Measurements from ENCODE around the gene IRF3. TPM values are rescaled to one million over a fixed set of nuclear protein-coding genes. Genes with fewer than 3 reads are reported as not detected.
A peak's percentile ranks its signal among the peaks of the same experiment; 100 is the strongest.

The IRF3 gene
- total RNA-seq, 1 donor from 2014 or later: 40.1 TPM

- H3K36me3 Mint-ChIP-seq (ENCODE audit: unreplicated experiment): no peaks in the 10 kb centered on the region
- no peak overlapping the region for H3K4me3 Mint-ChIP-seq (ENCODE audit: unreplicated experiment)
- peaks cover 3% of the 10 kb centered on the region for H3K27me3 Mint-ChIP-seq (ENCODE audit: unreplicated experiment)
- peaks cover 10% of the 10 kb centered on the region for H3K9me3 Mint-ChIP-seq (ENCODE audit: unreplicated experiment)
- no peak for TF ChIP-seq CTCF (IDR thresholded peaks at IDR 0.05; ENCODE audit: partially characterized antibody, unreplicated experiment)
- peak overlapping the region; percentile 16 for H3K27ac Mint-ChIP-seq (ENCODE audit: unreplicated experiment)
- DNase-seq: no peak
- no peaks in the 10 kb centered on the region for H3K4me1 Mint-ChIP-seq (ENCODE audit: low read depth, unreplicated experiment)
Measured at GRCh38 chr19:49669516-49669915, 3.9 kb upstream of the IRF3 start.

- Mint-ChIP-seq H3K4me1 (ENCODE audit: low read depth, unreplicated experiment) (peaks cover 4% of the 10 kb centered on the region), H3K9me3 (ENCODE audit: unreplicated experiment) (peaks cover 8% of the 10 kb centered on the region), H3K36me3 (ENCODE audit: unreplicated experiment) (no peaks in the 10 kb centered on the region), H3K4me3 (ENCODE audit: unreplicated experiment) (no peak overlapping the region), H3K27me3 (ENCODE audit: unreplicated experiment) (peaks cover 3% of the 10 kb centered on the region), H3K27ac (ENCODE audit: unreplicated experiment) (no peak overlapping the region)
- no peak for TF ChIP-seq CTCF (IDR thresholded peaks at IDR 0.05; ENCODE audit: partially characterized antibody, unreplicated experiment)
- DNase-seq: no peak
Measured at GRCh38 chr19:49667473-49667872, 1.8 kb upstream of the IRF3 start.

GRCh38 chr19:49666120-49666444 is 425 bp upstream of the IRF3 start:
- H3K4me3 Mint-ChIP-seq (ENCODE audit: unreplicated experiment): peak overlapping the region; percentile 100
- no peak for DNase-seq
- TF ChIP-seq CTCF (IDR thresholded peaks at IDR 0.05; ENCODE audit: partially characterized antibody, unreplicated experiment): no peak
- H3K36me3 Mint-ChIP-seq (ENCODE audit: unreplicated experiment): no peaks in the 10 kb centered on the region
- no peak overlapping the region for H3K27ac Mint-ChIP-seq (ENCODE audit: unreplicated experiment)
- peaks cover 4% of the 10 kb centered on the region for H3K4me1 Mint-ChIP-seq (ENCODE audit: low read depth, unreplicated experiment)
- H3K27me3 Mint-ChIP-seq (ENCODE audit: unreplicated experiment): peaks cover 3% of the 10 kb centered on the region
- H3K9me3 Mint-ChIP-seq (ENCODE audit: unreplicated experiment): peaks cover 8% of the 10 kb centered on the region

- peak overlapping the region; percentile 74 for H3K27ac Mint-ChIP-seq (ENCODE audit: unreplicated experiment)
- peaks cover 4% of the 10 kb centered on the region for H3K4me1 Mint-ChIP-seq (ENCODE audit: low read depth, unreplicated experiment)
Measured at GRCh38 chr19:49665036-49665350, 664 bp downstream of the IRF3 start.

More at GRCh38 chr19:49665036-49665350, 664 bp downstream of the IRF3 start:
- Mint-ChIP-seq H3K9me3 (ENCODE audit: unreplicated experiment) (peaks cover 8% of the 10 kb centered on the region), H3K27me3 (ENCODE audit: unreplicated experiment) (peaks cover 3% of the 10 kb centered on the region), H3K4me3 (ENCODE audit: unreplicated experiment) (peak overlapping the region; percentile 100), H3K36me3 (ENCODE audit: unreplicated experiment) (no peaks in the 10 kb centered on the region)
- DNase-seq: no peak
- TF ChIP-seq CTCF (IDR thresholded peaks at IDR 0.05; ENCODE audit: partially characterized antibody, unreplicated experiment): no peak
